ENCODE results near the gene CDCA5. TPM values are rescaled to one million over a fixed set of nuclear protein-coding genes. Genes with fewer than 3 reads are reported as not detected.

CDCA5 gene
- total RNA-seq, 1 donor from 2014 or later = 1.2 TPM

DNA sequence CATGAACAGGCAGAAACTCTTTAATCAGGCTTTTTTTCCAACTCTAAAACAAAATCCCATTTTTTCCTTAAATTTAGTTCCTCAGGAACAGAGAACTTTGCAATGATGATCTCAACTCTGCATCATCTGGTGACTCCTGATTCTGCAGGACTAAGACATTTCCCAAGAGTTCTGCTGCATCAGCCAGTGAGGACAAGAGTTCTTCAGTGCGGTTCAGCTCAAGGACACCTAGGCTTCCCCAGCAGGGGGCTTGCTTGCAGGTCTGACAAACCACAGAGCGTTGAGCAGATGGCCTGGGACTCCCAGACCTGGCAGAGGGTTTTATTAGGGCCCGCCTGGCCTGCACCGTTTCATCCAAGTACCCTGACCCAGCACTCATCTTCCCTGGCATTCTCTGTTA lies 6.4 kb downstream of the CDCA5 start:
- DNase-seq (ENCODE audit: low spot score) = no peak

DNA sequence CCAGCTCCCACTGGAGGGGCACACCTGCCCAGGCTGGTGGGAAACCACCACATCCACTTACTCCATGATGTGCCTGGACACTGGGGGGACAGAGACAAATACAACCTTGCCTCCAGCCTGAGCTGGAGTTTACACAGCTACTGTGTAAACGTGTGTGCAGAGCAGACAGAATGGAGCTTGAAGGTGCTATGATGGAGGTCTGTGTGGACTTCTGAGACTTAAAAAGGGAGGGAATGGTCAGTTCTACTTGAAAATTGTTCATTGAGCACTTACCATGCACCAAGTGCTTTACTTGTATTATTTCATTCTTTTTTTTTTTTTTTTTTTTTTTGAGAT lies 11.2 kb downstream of the CDCA5 start:
- no peak for DNase-seq (ENCODE audit: low spot score)

- DNase-seq (ENCODE audit: low spot score) = no peak
These were observed 11.8 kb downstream of the CDCA5 start for GRCh38 chr11:65071907-65072630.

DNA sequence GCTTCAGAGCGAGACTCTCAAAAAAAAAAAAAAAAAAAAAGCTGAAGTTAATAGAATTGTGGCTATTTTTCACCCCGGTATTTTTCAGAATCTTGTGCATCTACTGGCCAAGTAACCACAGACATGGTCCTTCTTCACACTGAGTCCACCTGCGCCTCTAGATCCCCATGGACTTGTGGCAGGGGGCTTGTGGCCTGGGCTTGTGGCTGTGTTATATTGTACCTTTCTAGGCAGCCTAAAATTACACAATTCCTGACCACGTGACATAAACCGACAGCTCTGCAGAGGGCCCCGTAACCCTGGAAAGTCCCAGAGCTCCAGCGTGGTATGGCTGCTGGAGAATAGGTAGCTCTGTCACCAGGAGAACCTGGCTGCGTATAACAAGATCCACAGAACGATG lies 14.6 kb downstream of the CDCA5 start:
- no peak for DNase-seq (ENCODE audit: low spot score)

DNA sequence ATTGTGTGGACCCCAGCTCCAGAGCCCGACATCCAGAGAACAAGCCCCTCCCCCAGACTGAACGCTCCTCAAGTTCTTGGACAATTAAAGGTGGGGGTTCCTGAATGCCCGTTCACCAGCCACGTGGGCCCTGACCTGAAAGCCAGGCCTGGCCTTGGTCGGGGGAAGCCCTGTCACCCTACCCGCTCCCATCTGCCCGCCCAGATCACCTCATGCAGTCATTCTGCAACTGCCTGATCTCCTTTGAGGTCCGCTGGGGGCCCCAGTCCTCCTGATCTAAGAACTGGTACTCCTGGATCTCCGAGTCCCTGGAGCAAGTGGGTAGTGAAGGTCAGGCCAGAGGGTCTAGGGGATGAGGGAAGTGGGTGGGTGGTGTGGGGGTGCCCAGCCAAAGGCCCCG lies 16.4 kb downstream of the CDCA5 start:
- DNase-seq (ENCODE audit: low spot score) = no peak

- DNase-seq (ENCODE audit: low spot score) = no peak
These were observed 17.0 kb downstream of the CDCA5 start for GRCh38 chr11:65066805-65067291.

- no peak for DNase-seq (ENCODE audit: low spot score)
These were observed 17.5 kb downstream of the CDCA5 start for GRCh38 chr11:65066315-65066714.

- no peak for DNase-seq (ENCODE audit: low spot score)
These were observed 18.0 kb downstream of the CDCA5 start for GRCh38 chr11:65065851-65066250.

DNA sequence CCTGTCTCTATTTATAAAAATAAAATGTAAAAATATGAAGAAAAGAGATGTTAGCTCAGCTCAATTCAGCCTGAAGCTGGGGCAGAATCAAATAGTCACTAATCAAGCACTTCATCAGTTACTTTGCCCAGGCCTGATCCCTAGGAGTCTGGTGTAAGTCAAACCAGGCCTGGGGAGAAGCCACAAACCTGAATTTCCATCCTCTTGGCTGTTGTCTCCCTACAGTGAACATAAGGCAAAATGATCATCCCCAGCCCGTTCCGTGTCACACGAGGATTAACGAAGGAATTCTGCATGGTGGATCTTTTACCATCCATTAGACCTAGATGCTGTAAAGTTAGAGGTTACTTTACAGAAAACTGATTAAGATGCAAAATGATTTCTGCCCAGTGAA lies 19.0 kb downstream of the CDCA5 start:
- no peak for DNase-seq (ENCODE audit: low spot score)

DNA sequence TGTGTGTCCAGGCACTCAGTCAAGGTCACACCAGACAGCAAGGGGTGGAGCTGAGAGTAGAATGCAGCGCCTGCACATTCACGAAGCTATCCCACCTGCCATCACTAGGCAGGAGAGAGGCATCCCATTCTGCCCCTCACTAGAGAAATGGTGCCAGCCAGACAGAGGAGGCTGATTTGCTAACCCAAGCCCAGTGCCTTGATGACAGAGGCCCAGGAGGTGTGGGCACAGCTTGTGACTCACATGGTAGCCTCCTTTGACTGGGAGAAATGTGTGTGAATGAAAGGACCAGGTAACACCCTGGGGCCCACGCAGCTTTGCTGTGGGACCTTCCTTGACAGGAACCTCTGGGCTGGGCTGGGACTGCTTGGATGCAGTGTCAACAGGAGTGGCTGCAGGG lies 20.3 kb downstream of the CDCA5 start:
- no peak for DNase-seq (ENCODE audit: low spot score)

- no peak for DNase-seq (ENCODE audit: low spot score)
These were observed 22.9 kb downstream of the CDCA5 start for GRCh38 chr11:65060913-65061408.

DNA sequence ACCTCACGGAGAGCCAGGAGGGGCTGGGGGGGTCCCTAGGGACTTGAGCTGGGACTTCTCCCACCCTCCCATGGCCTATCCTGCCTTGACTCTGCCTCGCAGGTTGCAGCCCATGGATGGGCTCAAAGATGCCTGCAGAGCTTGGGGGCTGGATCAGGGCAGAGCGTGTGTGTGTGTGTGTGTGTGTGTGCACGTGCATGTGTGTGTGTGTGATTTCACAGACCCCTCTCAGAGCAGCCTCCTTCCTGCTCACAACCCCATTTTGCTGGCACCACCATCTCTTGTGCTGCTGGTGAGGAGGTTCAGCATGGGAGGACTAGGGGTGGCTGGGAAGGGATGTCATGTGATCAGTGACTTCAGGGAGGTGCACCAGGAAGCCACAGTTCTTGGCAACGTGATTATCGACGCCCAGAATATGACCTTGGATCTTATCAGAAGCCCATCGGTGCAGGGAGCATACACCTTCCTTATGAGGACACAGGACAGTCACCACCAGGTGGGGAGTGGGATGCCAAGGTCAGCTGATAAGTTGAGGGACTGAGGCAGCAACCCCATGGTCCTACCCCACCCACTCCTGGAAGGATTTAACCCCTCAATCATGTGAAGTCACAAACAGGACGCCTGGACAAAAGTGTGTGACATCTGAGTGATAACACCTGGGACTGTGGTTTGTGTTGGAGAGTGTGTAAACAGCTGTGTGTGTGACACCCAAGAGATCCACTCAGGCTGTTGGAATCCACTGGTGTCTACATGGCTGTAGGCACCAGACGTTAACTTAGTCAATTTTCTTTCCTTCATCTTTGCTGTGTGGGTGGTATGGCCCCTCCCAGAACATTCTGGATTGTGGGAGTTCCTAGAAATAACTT lies 23.6 kb downstream of the CDCA5 start:
- DNase-seq (ENCODE audit: low spot score) = no peak

- no peak for DNase-seq (ENCODE audit: low spot score)
These were observed 24.3 kb downstream of the CDCA5 start for GRCh38 chr11:65059523-65059922.

GRCh38 chr11:65058419-65059054 lies 25.3 kb downstream of the CDCA5 start, which contains the start of gene NAALADL1:
Gene NAALADL1, minus strand, starts transcription at chr11:65058553. Its CDS starts 32 bp downstream, at chr11:65058521.
- DNase-seq (ENCODE audit: low spot score) = no peak

- no peak for DNase-seq (ENCODE audit: low spot score)
These were observed 25.8 kb downstream of the CDCA5 start for GRCh38 chr11:65058012-65058411.

DNA sequence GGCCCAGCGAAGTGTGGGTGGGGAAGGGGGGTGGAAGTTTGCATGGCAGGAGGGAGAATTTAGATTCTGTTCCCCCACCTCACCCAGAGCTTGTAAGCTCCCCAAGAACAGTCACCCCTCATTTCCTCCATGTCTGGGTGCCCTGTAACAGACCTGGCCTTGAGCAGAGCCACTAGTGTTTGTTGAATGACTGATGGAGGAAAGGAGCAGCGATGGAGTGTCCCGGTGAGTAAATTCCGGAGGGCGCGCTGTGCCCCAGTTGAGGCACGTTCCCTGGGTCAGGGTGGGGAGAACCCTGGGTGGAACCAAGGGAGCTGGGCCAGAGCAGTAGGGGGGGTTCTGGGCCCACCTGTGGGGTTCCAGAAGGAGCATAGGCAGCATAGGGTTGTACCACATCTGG lies 26.3 kb downstream of the CDCA5 start:
- DNase-seq (ENCODE audit: low spot score) = no peak

DNA sequence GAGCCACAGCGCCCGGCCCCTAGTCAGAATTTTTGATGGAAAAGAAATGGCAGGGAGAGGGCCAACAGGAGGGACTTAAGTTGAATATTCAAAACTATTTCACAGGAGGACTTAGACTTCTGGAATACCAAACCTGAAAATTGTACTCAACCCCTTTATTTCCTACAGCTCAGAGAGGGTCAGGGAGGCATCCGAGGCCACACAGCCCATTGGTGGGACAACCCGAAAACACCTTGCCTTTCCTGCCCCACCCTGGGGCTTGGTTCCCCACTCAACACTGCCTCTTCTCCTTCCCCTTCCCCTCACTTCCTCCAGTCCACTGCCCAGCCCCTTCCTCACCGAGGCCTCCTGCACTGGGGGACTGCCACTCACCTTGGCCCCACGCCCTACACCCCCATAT lies 26.8 kb downstream of the CDCA5 start:
- DNase-seq (ENCODE audit: low spot score) = no peak

DNA sequence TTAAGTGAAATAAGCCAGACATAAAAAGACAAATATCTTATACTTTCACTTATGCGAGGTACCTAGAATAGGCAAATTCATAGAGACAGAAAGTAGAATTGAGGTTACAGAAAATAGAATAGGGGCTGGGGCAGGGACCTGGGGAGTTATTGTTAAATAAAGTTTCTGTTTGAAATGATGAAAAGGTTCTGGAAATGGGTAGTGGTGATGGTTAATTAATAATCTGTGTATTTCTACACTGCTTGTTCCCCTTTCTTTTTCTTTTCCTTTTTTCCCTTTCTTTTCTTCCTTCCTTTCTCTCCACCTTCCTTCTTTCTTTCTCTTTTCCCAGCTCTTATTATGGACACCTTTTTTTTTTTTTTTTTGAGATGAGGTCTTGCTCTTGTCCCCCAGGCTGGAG lies 28.3 kb downstream of the CDCA5 start:
- no peak for DNase-seq (ENCODE audit: low spot score)

DNA sequence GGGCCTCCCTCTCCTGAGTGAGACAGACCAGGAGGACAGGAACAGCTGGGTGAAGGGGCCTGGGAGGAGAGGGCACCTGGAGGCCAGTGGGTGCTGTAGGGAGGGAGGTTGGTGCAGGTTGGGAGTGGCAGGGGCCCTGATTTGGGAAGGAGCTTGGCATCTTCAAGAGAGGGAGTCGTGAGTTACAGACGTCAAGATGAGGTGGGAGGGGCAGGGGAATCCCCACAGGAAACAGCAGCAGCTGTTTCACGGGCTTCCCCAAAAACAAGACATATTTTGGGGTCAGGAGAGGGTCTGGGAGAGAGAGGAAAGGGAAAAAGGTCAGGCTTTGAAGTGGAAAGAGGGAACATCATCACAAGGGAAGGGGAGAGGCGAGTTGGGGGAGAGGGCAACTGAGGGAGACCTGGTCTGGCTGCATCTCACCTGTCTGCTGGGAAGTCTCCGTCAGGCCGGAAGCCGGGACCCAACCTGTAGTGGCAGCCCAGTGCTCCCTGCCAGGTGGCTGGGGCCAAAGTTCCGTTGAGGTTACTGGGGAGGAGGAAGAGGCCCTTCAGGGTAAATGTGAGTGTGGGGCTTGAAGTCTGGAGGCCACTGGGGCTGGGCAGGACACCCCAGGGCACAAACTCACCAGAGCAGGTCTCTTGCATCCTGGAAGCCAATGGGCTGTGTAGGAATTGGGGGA lies 29.9 kb downstream of the CDCA5 start:
- no peak for DNase-seq (ENCODE audit: low spot score)

- no peak for DNase-seq (ENCODE audit: low spot score)
These were observed 32.4 kb downstream of the CDCA5 start for GRCh38 chr11:65051398-65051858.
